CD4-positive, alpha-beta memory T cell (primary cell): ENCODE data around the gene FOXK2. TPM values are rescaled to one million over a fixed set of nuclear protein-coding genes. Genes with fewer than 3 reads are reported as not detected.

ENCODE experiments used
- CTCF ChIA-PET: fragments of 350-600 bp; sonication (Branson Sonifier 250); formaldehyde crosslinking; loops from one replicate; lab custom pipeline; 2021; ENCODE audit warnings: inconsistent platforms; ENCODE audit not compliant: partially characterized antibody; lab: Charles Lee
- POLR2A ChIA-PET: fragments of 350-600 bp; sonication (Branson Sonifier 250); formaldehyde crosslinking; loops from one replicate; lab custom pipeline; 2021; ENCODE audit not compliant: partially characterized antibody; lab: Charles Lee
- DNase-seq, 5 donors: peaks; one replicate each; pipeline versions ENCODE4 v3.0.0 to v3.0.0-alpha.2; 2020 to 2022; ENCODE audit warnings: mixed read lengths in 1 of 5
- H3K27ac ChIP-seq: one replicate; pipeline ENCODE4 v1.7.0; 2013; ENCODE audit warnings: low read depth, low read length
- H3K27me3 ChIP-seq: 2 replicates; pipeline ENCODE4 v1.7.0; 2013; ENCODE audit warnings: mild to moderate bottlenecking, low read length, moderate library complexity; ENCODE audit not compliant: insufficient read depth
- H3K36me3 ChIP-seq: 2 replicates; pipeline ENCODE4 v1.7.0; 2013; ENCODE audit warnings: mild to moderate bottlenecking, low read length, moderate library complexity; ENCODE audit not compliant: insufficient read depth
- H3K4me1 ChIP-seq: 2 replicates; pipeline ENCODE4 v1.7.0; 2013; ENCODE audit warnings: mild to moderate bottlenecking, low read length, moderate library complexity; ENCODE audit not compliant: insufficient read depth
- H3K4me3 ChIP-seq, 2 donors: one replicate each; pipeline ENCODE4 v1.7.0; 2013; ENCODE audit warnings: low read length in 2 of 2, mild to moderate bottlenecking in 1 of 2
- H3K9me3 ChIP-seq, 2 donors: one replicate each; pipeline ENCODE4 v1.7.0; 2013; ENCODE audit warnings: low read length in 2 of 2, control low read depth in 1 of 2; ENCODE audit not compliant: control insufficient read depth in 1 of 2
- H3K27ac Mint-ChIP-seq, 7 donors: one replicate each; pipeline ENCODE4 v1.8.0; 2020 to 2021; ENCODE audit warnings: mixed read lengths in 7 of 7, mild to moderate bottlenecking in 6 of 7, inconsistent platforms in 3 of 7, moderate library complexity in 3 of 7
- H3K27me3 Mint-ChIP-seq, 2 donors: one replicate each; pipeline ENCODE4 v1.8.0; 2020 to 2021; ENCODE audit warnings: mixed read lengths in 2 of 2
- H3K36me3 Mint-ChIP-seq, 2 donors: one replicate each; pipeline ENCODE4 v1.8.0; 2020 to 2021; ENCODE audit warnings: mixed read lengths in 2 of 2, inconsistent platforms in 1 of 2, mild to moderate bottlenecking in 1 of 2
- H3K4me1 Mint-ChIP-seq, 4 donors: one replicate each; pipeline ENCODE4 v1.8.0; 2020 to 2021; ENCODE audit warnings: mixed read lengths in 4 of 4, mild to moderate bottlenecking in 1 of 4
- H3K4me3 Mint-ChIP-seq, 8 donors: one replicate each; pipeline ENCODE4 v1.8.0; 2020 to 2021; ENCODE audit warnings: mixed read lengths in 8 of 8, mild to moderate bottlenecking in 7 of 8, moderate library complexity in 6 of 8, inconsistent platforms in 3 of 8
- H3K9me3 Mint-ChIP-seq, 8 donors: one replicate each; pipeline ENCODE4 v1.8.0; 2020 to 2021; ENCODE audit warnings: mixed read lengths in 8 of 8, mild to moderate bottlenecking in 5 of 8, inconsistent platforms in 3 of 8, moderate library complexity in 1 of 8
- intact Hi-C: fragments of 100-400 bp; cut with micrococcal nuclease; formaldehyde crosslinking; loops from one replicate; pipeline ENCODE4 v1.15.1; 2023
- polyA plus RNA-seq, 2 donors: library from polyadenylated mRNA; unstranded; fragments of 300-500 nt; fragmentation: Illumina TruSeq; gene quantifications; one replicate each; pipeline ENCODE4 v1.2.3, GENCODE V29; 2021
- total RNA-seq, 2 experiments: library from RNA; stranded (reverse); gene quantifications; one replicate each; pipeline ENCODE4 v1.2.3, GENCODE V29; 2021

Gene FOXK2
- total and polyA plus RNA-seq, 4 experiments from 2014 or later = 1.3 to 57.5 (median 29.1) TPM

DNA sequence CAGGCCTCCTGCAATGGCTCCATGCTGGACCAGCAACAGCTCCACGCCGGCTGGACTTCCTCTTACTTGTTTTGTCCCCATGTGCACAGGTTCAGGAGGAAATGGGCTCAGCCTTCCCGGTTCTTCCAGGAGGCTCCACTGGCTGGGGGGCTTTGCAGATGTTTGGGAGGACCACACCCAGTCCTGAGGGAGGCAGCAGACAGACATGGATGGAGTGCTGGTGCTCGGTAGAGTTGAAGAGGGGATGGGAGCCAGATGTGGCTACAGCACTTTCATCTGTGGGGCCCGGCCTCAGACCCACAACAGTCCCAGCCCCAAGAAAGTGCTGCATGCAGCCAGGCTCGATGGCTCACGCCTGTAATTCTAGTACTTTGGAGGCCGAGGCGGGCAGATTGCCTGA, 39.2 kb upstream of the FOXK2 start:
- no peak for DNase-seq
- Mint-ChIP-seq H3K4me3 (no peak overlapping the region), H3K4me1 (peaks cover 3 to 20% (median 7%) of the 10 kb centered on the region in 4 donors), H3K27me3 (no peaks in the 10 kb centered on the region), H3K9me3 (no peaks in the 10 kb centered on the region), H3K36me3 (peaks cover 32 to 64% of the 10 kb centered on the region in 2 donors), H3K27ac (peak overlapping the region in 1 of 7 donors; percentile 35)
- ChIA-PET POLR2A (interaction anchor here (1.6 kb wide), 1 partner anchor 17 kb away, joined by 4 read pairs; no protein-coding TSS in a partner anchor), CTCF (no interaction called here)
- Histone ChIP-seq H3K27me3 (no peaks in the 10 kb centered on the region), H3K4me1 (peaks cover under 1% of the 10 kb centered on the region), H3K27ac (no peak overlapping the region), H3K36me3 (peaks cover 61% of the 10 kb centered on the region), H3K4me3 (no peak overlapping the region), H3K9me3 (no peaks in the 10 kb centered on the region)
- intact Hi-C loops = no loop called here

DNA sequence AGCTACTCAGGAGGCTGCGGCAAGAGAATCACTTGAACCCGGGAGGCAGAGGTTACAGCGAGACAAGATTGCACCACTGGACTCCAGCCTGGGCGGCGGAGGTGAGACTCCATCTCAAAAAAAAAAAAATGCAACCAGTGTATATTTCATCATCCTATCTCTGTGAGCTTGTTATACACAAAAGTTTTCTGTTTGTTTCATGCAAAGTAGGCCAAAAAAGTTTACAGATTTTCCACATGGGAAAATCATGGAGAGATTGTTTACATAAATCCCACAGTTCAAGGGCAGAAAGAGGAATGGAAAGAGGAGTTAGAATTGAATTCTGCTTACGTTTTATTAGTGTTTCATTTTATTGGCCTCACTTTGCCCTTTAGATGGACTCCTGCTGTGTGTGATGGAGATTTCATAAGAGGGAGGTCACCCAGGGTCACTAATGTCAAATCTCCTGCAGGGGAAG, 36.3 kb upstream of the FOXK2 start:
- Mint-ChIP-seq H3K4me3 (no peak overlapping the region), H3K27ac (peak overlapping the region in 3 of 7 donors; percentile 29 to 64 (median 47)), H3K36me3 (peaks cover 45 to 75% of the 10 kb centered on the region in 2 donors), H3K27me3 (no peaks in the 10 kb centered on the region), H3K4me1 (peaks cover 9 to 32% (median 19%) of the 10 kb centered on the region in 4 donors), H3K9me3 (no peaks in the 10 kb centered on the region)
- Histone ChIP-seq H3K4me3 (no peak overlapping the region), H3K9me3 (no peaks in the 10 kb centered on the region), H3K4me1 (peaks cover 17% of the 10 kb centered on the region), H3K27me3 (no peaks in the 10 kb centered on the region), H3K36me3 (peaks cover 67% of the 10 kb centered on the region), H3K27ac (no peak overlapping the region)
- ChIA-PET POLR2A (no interaction called here), CTCF (no interaction called here)
- no peak for DNase-seq
- intact Hi-C loops = no loop called here

- H3K4me1 ChIP-seq = peaks cover 17% of the 10 kb centered on the region
- H3K27ac ChIP-seq = no peak overlapping the region
- H3K27ac Mint-ChIP-seq = no peak overlapping the region
- no peak overlapping the region for H3K4me3 ChIP-seq
- ChIA-PET POLR2A (no interaction called here), CTCF (no interaction called here)
- no peaks in the 10 kb centered on the region for H3K9me3 Mint-ChIP-seq
- H3K27me3 ChIP-seq = no peaks in the 10 kb centered on the region
- intact Hi-C loops = no loop called here
- H3K4me3 Mint-ChIP-seq = no peak overlapping the region
- peaks cover 50 to 78% of the 10 kb centered on the region in 2 donors for H3K36me3 Mint-ChIP-seq
- peaks cover 9 to 32% (median 19%) of the 10 kb centered on the region in 4 donors for H3K4me1 Mint-ChIP-seq
- no peaks in the 10 kb centered on the region for H3K9me3 ChIP-seq
- no peaks in the 10 kb centered on the region for H3K27me3 Mint-ChIP-seq
- no peak for DNase-seq
- H3K36me3 ChIP-seq = peaks cover 65% of the 10 kb centered on the region
Measured at GRCh38 chr17:82483836-82484235, 35.7 kb upstream of the FOXK2 start.

- Mint-ChIP-seq H3K4me1 (peaks cover 9 to 25% (median 19%) of the 10 kb centered on the region in 4 donors), H3K4me3 (peak overlapping the region in 7 of 8 donors; percentile 32 to 73 (median 64)), H3K9me3 (no peaks in the 10 kb centered on the region), H3K36me3 (peaks cover 43 to 64% of the 10 kb centered on the region in 2 donors), H3K27ac (peak overlapping the region; percentile 44 to 92 (median 85)), H3K27me3 (no peaks in the 10 kb centered on the region)
- intact Hi-C loops = no loop called here
- H3K9me3 ChIP-seq = no peaks in the 10 kb centered on the region
- H3K27me3 ChIP-seq = no peaks in the 10 kb centered on the region
- H3K4me1 ChIP-seq = peaks cover 17% of the 10 kb centered on the region
- H3K4me3 ChIP-seq = no peak overlapping the region
- peaks cover 42% of the 10 kb centered on the region for H3K36me3 ChIP-seq
- ChIA-PET CTCF (no interaction called here), POLR2A (no interaction called here)
- no peak for DNase-seq
- H3K27ac ChIP-seq = no peak overlapping the region
Measured at GRCh38 chr17:82486231-82487094, 33.1 kb upstream of the FOXK2 start.

DNA sequence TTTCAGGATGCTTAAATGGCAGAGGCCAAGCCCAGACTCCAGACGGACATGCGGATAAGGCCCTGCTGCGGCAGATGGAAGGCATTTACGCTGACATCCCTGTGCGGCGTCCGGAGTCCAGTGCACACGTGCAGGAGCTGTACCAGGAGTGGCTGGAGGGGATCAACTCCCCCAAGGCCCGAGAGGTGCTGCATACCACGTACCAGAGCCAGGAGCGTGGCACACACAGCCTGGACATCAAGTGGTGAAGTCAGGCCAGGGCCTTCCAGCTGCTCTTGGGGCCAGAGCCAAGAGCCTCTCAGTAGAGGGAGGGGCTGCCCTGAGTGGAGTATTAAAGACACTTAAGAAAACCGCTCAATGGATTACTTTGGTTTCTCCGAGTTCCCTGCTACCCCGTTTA, 31.6 kb upstream of the FOXK2 start:
- H3K36me3 ChIP-seq = peaks cover 31% of the 10 kb centered on the region
- Mint-ChIP-seq H3K4me1 (peaks cover 9 to 25% (median 19%) of the 10 kb centered on the region in 4 donors), H3K27ac (no peak overlapping the region), H3K9me3 (peaks cover 0 to 2% (median 0%) of the 10 kb centered on the region in 8 donors), H3K4me3 (no peak overlapping the region), H3K36me3 (peaks cover 36 to 53% of the 10 kb centered on the region in 2 donors), H3K27me3 (no peaks in the 10 kb centered on the region)
- CTCF ChIA-PET = interaction anchor here (0.7 kb wide), 1 partner anchor 308 kb away, joined by 3 read pairs; no protein-coding TSS in a partner anchor
- peaks cover 17% of the 10 kb centered on the region for H3K4me1 ChIP-seq
- no peak for DNase-seq
- H3K9me3 ChIP-seq = no peaks in the 10 kb centered on the region
- no peak overlapping the region for H3K27ac ChIP-seq
- H3K27me3 ChIP-seq = no peaks in the 10 kb centered on the region
- POLR2A ChIA-PET = no interaction called here
- intact Hi-C loops = no loop called here
- H3K4me3 ChIP-seq = no peak overlapping the region

DNA sequence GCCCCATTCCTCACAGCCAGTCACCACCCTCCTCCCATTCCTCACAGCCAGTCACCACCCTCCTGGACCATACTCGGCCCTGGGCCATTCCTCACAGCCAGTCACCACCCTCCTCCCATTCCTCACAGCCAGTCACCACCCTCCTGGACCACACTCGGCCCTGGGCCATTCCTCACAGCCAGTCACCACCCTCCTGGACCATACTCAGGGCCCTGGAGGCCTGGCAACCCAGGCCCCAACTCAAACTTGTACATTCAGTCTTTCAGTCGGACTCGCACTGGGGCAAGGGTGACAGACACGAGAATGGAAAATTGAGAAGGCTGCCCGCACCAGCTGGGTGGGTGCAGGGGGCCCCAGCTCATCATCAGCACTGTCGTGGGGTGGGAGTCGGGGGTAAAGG, 30.4 kb upstream of the FOXK2 start:
- Histone ChIP-seq H3K27me3 (no peaks in the 10 kb centered on the region), H3K4me3 (no peak overlapping the region), H3K27ac (no peak overlapping the region), H3K36me3 (peaks cover 23% of the 10 kb centered on the region), H3K4me1 (peaks cover 19% of the 10 kb centered on the region), H3K9me3 (no peaks in the 10 kb centered on the region)
- intact Hi-C loops = no loop called here
- CTCF ChIA-PET = no interaction called here
- peaks cover 0 to 2% (median 0%) of the 10 kb centered on the region in 8 donors for H3K9me3 Mint-ChIP-seq
- no peak overlapping the region for H3K4me3 Mint-ChIP-seq
- POLR2A ChIA-PET = no interaction called here
- peaks cover 31 to 43% of the 10 kb centered on the region in 2 donors for H3K36me3 Mint-ChIP-seq
- no peaks in the 10 kb centered on the region for H3K27me3 Mint-ChIP-seq
- peak overlapping the region in 2 of 7 donors; percentile 31 to 59 for H3K27ac Mint-ChIP-seq
- peaks cover 10 to 28% (median 20%) of the 10 kb centered on the region in 4 donors for H3K4me1 Mint-ChIP-seq
- no peak for DNase-seq

DNA sequence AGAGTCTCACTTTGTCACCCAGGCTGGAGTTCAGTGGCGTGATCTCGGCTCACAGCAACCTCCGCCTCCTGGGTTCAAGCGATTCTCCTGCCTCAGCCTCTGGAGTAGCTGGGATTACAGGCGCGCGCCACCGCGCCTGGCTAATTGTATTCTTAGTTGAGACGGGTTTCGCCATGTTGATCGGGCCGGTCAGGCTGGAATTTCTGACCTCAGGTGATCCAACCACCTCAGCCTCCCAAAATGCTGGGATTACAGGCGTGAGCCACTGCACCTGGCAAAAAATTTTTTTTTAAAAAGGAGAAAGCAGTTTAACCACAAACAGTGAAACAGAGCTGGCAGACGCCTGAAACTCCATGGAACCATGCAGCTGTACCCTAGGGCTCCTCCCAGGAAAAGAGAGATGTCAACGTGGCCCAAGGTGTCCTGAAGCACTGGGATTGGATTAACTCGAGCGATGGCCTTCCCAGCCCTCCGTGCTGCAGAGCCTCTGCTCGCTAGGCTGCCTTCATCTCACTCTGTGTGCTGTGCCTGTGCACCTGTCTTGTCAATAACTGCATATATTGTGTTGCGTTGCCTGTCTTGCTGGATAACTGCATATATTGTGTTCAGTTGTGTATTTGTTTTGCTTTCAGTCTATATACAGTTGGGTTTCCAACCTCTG, 29.6 kb upstream of the FOXK2 start:
- Histone ChIP-seq H3K36me3 (peaks cover 15% of the 10 kb centered on the region), H3K4me3 (no peak overlapping the region), H3K27me3 (no peaks in the 10 kb centered on the region), H3K9me3 (no peaks in the 10 kb centered on the region), H3K4me1 (peaks cover 24% of the 10 kb centered on the region), H3K27ac (no peak overlapping the region)
- intact Hi-C loops = no loop called here
- ChIA-PET POLR2A (no interaction called here), CTCF (no interaction called here)
- DNase-seq = no peak
- H3K27ac Mint-ChIP-seq = peak overlapping the region in 3 of 7 donors; percentile 10 to 51 (median 25)
- peaks cover 0 to 6% (median 0%) of the 10 kb centered on the region in 8 donors for H3K9me3 Mint-ChIP-seq
- peaks cover 26 to 41% of the 10 kb centered on the region in 2 donors for H3K36me3 Mint-ChIP-seq
- H3K4me1 Mint-ChIP-seq = peaks cover 16 to 36% (median 24%) of the 10 kb centered on the region in 4 donors
- peaks cover 0 to 5% of the 10 kb centered on the region in 2 donors for H3K27me3 Mint-ChIP-seq
- no peak overlapping the region for H3K4me3 Mint-ChIP-seq
